ENCODE results near the gene EDN2.

The EDN2 gene

DNA sequence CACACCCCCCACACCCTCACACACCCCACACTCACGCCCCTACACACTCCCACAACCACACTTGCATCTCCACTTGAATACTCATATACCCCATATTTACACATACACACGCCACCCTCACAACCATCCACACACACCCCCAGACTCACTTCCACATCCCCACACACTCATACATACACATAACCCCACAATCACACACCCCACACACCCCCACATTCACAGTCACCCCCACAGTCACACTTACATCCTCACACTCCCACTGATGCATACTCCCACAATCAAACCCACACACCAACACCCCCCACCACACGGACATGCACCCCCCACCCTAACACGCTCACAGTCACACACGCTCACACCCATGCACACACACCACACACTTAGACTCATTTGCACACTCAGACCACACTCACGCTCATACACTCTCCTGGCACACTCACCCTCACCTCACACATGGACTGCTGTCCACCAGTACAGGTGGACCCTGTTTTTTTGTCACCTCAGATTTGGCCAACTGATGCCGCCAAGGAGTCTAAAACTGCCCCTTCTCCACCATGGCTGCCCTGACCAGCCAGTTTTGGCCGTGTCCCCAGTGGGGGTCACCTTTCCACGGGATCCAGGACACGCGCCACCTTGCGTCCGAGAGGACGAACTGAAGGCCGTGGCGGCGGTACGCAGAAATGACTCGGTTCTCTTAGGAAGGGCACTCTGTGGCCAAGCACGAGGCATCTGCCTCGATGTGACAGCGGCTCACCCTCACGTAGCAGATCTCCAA, 45.3 kb upstream of the EDN2 start:
- Histone ChIP-seq H3K36me3 (replicated peaks) (no peaks in the 10 kb centered on the region), H3K27ac (no peak overlapping the region), H3K4me3 (ENCODE audit: low read depth, low read length) (no peak overlapping the region), H3K27me3 (replicated peaks) (no peaks in the 10 kb centered on the region)
- in situ Hi-C loops (cut with HindIII; ENCODE audit: low pct_ligation_motif_present, low sequenced_read_pairs): no loop called here
- no peak for TF ChIP-seq CTCF (IDR thresholded peaks at IDR 0.05; ENCODE audit: low read depth, low read length, missing control alignments)
- DNase-seq: no peak

GRCh38 chr1:41528726-41529605, 44.5 kb upstream of the EDN2 start:
- DNase-seq: no peak
- TF ChIP-seq CTCF (IDR thresholded peaks at IDR 0.05; ENCODE audit: low read depth, low read length, missing control alignments): no peak
- no peak overlapping the region for H3K4me3 ChIP-seq (ENCODE audit: low read depth, low read length)
- H3K27ac ChIP-seq: no peak overlapping the region
- in situ Hi-C loops (cut with HindIII; ENCODE audit: low pct_ligation_motif_present, low sequenced_read_pairs): no loop called here
- H3K36me3 ChIP-seq (replicated peaks): no peaks in the 10 kb centered on the region
- H3K27me3 ChIP-seq (replicated peaks): no peaks in the 10 kb centered on the region

GRCh38 chr1:41528106-41528505, 43.6 kb upstream of the EDN2 start:
- no peak for DNase-seq
- H3K27ac ChIP-seq: no peak overlapping the region

GRCh38 chr1:41526956-41527561, 42.6 kb upstream of the EDN2 start:
- Histone ChIP-seq H3K36me3 (replicated peaks) (no peaks in the 10 kb centered on the region), H3K27ac (no peak overlapping the region), H3K4me3 (ENCODE audit: low read depth, low read length) (no peak overlapping the region), H3K27me3 (replicated peaks) (no peaks in the 10 kb centered on the region)
- TF ChIP-seq CTCF (IDR thresholded peaks at IDR 0.05; ENCODE audit: low read depth, low read length, missing control alignments): no peak
- in situ Hi-C loops (cut with HindIII; ENCODE audit: low pct_ligation_motif_present, low sequenced_read_pairs): no loop called here
- no peak for DNase-seq

More at GRCh38 chr1:41528106-41528505, 43.6 kb upstream of the EDN2 start:
- no peaks in the 10 kb centered on the region for H3K36me3 ChIP-seq (replicated peaks)
- no peaks in the 10 kb centered on the region for H3K27me3 ChIP-seq (replicated peaks)
- no peak overlapping the region for H3K4me3 ChIP-seq (ENCODE audit: low read depth, low read length)
- TF ChIP-seq CTCF (IDR thresholded peaks at IDR 0.05; ENCODE audit: low read depth, low read length, missing control alignments): no peak
- in situ Hi-C loops (cut with HindIII; ENCODE audit: low pct_ligation_motif_present, low sequenced_read_pairs): no loop called here

GRCh38 chr1:41525891-41526587, 41.6 kb upstream of the EDN2 start:
- in situ Hi-C loops (cut with HindIII; ENCODE audit: low pct_ligation_motif_present, low sequenced_read_pairs): no loop called here
- no peak overlapping the region for H3K4me3 ChIP-seq (ENCODE audit: low read depth, low read length)
- no peak overlapping the region for H3K27ac ChIP-seq
- no peak for DNase-seq
- no peaks in the 10 kb centered on the region for H3K36me3 ChIP-seq (replicated peaks)
- H3K27me3 ChIP-seq (replicated peaks): no peaks in the 10 kb centered on the region
- no peak for TF ChIP-seq CTCF (IDR thresholded peaks at IDR 0.05; ENCODE audit: low read depth, low read length, missing control alignments)

Measured in brain microvascular endothelial cell (primary cell).